Lower lobe of right lung (tissue), 2 donors: Measurements from ENCODE around the gene PRDX3. TPM values are rescaled to one million over a fixed set of nuclear protein-coding genes. Genes with fewer than 3 reads are reported as not detected.
"Not testable (repeated sequence)": the region's sequence is repeated elsewhere in the genome, so short reads cannot be mapped to it uniquely, and the experiment has no call there.

Source experiments
- ATAC-seq, 2 donors: fragments of 200-7000 bp; cut with Tn5 transposase; one replicate each; pipeline ENCODE4 v1.9.1; 2020 to 2022; ENCODE audit warnings: mild to moderate bottlenecking in 2 of 2, moderate library complexity in 2 of 2
- DNase-seq: peaks from one replicate; pipeline ENCODE4 v3.0.0-alpha.2; 2020
- H3K27ac ChIP-seq: fragments of 200-600 bp; one replicate; pipeline ENCODE4 v1.8.0; 2022
- H3K27me3 ChIP-seq: fragments of 200-600 bp; one replicate; pipeline ENCODE4 v1.8.0; 2022; ENCODE audit warnings: low read depth
- H3K36me3 ChIP-seq: fragments of 200-600 bp; one replicate; pipeline ENCODE4 v1.8.0; 2022; ENCODE audit warnings: mild to moderate bottlenecking
- H3K4me1 ChIP-seq: fragments of 200-600 bp; one replicate; pipeline ENCODE4 v1.8.0; 2022
- H3K4me3 ChIP-seq: fragments of 200-600 bp; one replicate; pipeline ENCODE4 v1.8.0; 2022; ENCODE audit warnings: mild to moderate bottlenecking
- H3K9me3 ChIP-seq: fragments of 200-600 bp; one replicate; pipeline ENCODE4 v1.8.0; 2022
- intact Hi-C: fragments of 100-400 bp; cut with DNase I; formaldehyde crosslinking; loops from one replicate; pipeline ENCODE4 v1.11.0; 2022
- total RNA-seq: library from RNA; stranded (reverse); fragmentation: NEBNext Ultra II Directional; extraction: Animal tissue kit (Norgen Biotek cat#: 25700); gene quantifications from one replicate; pipeline ENCODE4 v1.2.1, GENCODE V29; 2021
- TF ChIP-seq, protein P1 (sequence below): fragments of 200-600 bp; IDR thresholded peaks from one replicate; pipeline ENCODE4 v1.8.0; 2022; ENCODE audit warnings: antibody characterized with exemption, mild to moderate bottlenecking
- donor health status: DM: no; HTN: yes; CAD: no; lungs with severe emphysema.

Gene PRDX3
- total RNA-seq, 1 donor from 2014 or later, result 82.0 TPM

DNA sequence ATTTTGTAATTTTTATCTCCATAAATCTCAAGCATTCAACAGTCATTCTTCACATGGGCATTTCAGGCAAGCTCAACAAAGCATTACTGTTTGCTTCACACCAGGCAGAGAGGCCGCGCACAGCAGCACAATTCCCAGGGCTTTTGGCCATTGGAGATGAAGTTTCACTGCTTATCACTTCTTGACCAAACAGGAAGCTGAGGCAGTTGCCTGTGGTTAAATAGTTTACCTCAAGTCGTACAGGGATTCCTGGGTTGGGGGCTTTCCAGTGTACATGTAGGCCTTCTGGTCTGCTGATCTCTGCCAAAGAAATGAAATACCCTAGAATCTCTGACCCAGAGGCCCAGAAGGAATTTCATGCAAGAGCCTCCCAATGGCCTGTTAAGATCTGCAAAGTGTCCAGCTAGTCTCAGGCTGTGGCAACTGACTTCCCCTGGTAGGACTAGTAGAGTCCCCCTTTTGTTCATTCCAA lies 11.2 kb upstream of the PRDX3 start:
- H3K9me3 ChIP-seq, result no peaks in the 10 kb centered on the region
- TF ChIP-seq, protein P1, sequence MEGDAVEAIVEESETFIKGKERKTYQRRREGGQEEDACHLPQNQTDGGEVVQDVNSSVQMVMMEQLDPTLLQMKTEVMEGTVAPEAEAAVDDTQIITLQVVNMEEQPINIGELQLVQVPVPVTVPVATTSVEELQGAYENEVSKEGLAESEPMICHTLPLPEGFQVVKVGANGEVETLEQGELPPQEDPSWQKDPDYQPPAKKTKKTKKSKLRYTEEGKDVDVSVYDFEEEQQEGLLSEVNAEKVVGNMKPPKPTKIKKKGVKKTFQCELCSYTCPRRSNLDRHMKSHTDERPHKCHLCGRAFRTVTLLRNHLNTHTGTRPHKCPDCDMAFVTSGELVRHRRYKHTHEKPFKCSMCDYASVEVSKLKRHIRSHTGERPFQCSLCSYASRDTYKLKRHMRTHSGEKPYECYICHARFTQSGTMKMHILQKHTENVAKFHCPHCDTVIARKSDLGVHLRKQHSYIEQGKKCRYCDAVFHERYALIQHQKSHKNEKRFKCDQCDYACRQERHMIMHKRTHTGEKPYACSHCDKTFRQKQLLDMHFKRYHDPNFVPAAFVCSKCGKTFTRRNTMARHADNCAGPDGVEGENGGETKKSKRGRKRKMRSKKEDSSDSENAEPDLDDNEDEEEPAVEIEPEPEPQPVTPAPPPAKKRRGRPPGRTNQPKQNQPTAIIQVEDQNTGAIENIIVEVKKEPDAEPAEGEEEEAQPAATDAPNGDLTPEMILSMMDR, result no peak
- DNase-seq, result no peak
- H3K4me3 ChIP-seq, result no peak overlapping the region
- intact Hi-C loops, result no loop called here
- no peaks in the 10 kb centered on the region for H3K36me3 ChIP-seq
- ATAC-seq, result no peak
- H3K27ac ChIP-seq, result no peak overlapping the region
- no peaks in the 10 kb centered on the region for H3K27me3 ChIP-seq
- no peaks in the 10 kb centered on the region for H3K4me1 ChIP-seq

DNA sequence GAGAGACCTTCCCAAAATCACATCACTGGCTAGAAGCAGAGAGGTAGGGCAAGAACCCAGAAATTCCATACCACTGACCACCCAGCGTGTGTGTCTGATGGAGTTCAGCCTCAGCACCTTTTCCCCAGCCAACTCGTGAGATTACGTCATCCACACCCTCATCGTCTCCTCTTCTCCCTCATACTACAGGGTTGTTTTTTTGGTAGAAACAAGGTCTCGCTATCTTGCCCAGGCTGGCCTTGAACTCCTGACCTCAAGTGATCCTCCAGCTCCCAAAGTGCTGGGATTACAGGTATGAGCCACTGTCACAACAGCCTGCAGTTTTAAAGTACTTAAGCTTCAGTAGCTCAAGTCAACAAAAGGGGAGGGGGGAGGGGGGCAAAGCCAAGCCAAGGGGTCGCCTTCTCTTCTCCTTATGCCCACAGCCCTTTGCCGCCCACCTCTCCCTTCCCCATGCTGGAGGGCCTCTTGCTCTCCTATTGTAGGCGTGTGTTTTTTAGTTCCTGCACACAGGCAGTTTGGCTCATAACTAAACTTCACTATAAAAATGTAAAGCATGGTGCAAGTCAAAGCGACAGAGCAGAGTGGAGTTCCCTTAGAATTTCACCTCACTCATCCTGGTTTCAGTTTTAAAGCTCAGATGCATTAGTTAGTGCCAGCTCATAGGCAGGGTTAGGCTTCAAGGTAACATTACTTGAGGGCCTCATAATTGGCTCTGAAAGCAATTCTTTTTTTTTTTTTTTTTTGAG lies 5.2 kb upstream of the PRDX3 start:
- intact Hi-C loops, result no loop called here

DNA sequence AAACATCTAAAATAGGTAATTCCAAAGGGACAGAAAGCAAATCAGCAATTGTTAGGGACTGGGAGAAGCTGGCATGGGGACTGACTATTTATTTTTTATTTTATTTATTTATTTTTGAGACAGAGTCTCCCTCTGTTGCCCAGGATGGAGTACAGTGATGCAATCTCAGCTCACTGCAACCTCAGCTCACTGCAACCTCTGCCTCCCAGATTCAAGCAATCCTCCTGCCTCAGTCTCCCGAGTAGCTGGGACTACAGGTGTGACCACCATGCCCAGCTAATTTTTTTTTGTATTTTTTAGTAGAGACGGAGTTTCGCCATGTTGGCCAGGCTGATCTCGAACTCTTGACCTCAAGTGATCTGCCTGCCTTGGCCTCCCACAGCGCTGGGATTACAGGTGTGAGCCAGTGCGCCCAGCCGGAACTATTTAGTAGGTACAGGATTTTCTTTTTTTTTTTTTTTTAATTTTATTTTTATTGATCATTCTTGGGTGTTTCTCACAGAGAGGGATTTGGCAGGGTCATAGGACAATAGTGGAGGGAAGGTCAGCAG lies 2.3 kb upstream of the PRDX3 start:
- H3K9me3 ChIP-seq, DNase-seq, ATAC-seq, H3K4me3 ChIP-seq, intact Hi-C loops, H3K27me3 ChIP-seq, H3K27ac ChIP-seq: not testable (repeated sequence)
- peaks cover 25% of the 10 kb centered on the region for H3K4me1 ChIP-seq
- peaks cover 11% of the 10 kb centered on the region for H3K36me3 ChIP-seq

More for the DNA sequence above, 5.2 kb upstream of the PRDX3 start:
- H3K4me3 ChIP-seq, result no peak overlapping the region
- H3K4me1 ChIP-seq, result peaks cover 4% of the 10 kb centered on the region
- DNase-seq, result no peak
- no peaks in the 10 kb centered on the region for H3K9me3 ChIP-seq
- H3K36me3 ChIP-seq, result no peaks in the 10 kb centered on the region
- H3K27me3 ChIP-seq, result no peaks in the 10 kb centered on the region
- TF ChIP-seq, protein P1, result no peak
- no peak for ATAC-seq
- H3K27ac ChIP-seq, result no peak overlapping the region

DNA sequence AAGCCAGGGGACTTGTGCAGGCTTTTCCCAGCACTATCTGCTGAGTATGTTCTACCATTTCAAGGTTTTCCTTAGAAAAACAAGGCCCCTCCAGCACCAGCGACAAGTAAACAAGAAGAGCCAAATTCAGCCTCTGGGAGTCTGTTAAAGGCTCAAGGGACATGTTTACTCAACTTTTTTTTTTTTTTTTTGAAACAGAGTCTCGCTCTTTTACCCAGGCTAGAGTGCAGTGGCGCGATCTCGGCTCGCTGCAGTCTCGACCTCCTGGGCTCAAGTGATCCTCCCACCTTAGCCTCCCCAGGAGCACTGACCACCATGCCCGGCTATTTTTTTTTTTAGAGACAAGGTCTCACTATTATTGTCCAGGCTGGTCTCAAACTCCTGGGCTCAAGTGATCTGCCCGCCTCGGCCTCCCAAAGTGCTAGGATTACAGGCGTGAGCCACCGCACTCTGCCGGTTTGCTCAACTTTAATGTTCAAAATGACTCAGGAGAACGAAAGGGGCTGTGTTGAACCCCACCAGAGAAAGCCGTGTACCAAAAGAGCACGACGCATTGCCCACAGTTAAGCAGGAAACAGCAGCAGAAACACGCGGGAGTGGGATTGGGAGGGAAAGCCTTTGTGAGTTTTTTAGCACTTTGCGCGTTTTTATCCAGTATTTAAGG lies 772 bp downstream of the PRDX3 start:
- Histone ChIP-seq H3K36me3 (peaks cover 36% of the 10 kb centered on the region), H3K27ac (peak overlapping the region; percentile 86), H3K9me3 (no peaks in the 10 kb centered on the region), H3K4me1 (peaks cover 25% of the 10 kb centered on the region), H3K27me3 (no peaks in the 10 kb centered on the region), H3K4me3 (peak overlapping the region; percentile 82)
- TF ChIP-seq, protein P1, result no peak
- ATAC-seq, result peak; percentile 11 to 30
- intact Hi-C loops, result no loop called here
- no peak for DNase-seq

DNA sequence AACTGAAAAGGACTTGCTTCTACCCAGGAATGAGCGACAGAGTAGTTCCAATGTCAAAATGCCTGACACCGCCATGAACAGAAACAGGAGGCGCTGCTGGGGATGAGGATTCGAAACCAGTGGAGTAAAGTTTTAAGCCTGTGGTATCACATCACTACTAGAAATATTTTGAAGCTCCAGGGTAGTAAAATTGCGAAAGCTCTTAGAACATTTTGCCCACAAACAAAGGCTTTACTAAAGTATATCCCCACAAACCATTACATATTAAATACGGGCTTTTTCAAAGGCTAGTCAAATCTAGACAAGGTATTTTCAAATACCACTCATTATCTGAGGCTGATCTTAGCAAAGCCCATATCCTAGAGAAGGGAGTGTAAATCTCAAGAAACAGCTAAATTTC lies 2.4 kb downstream of the PRDX3 start:
- Histone ChIP-seq H3K4me1 (peaks cover 25% of the 10 kb centered on the region), H3K4me3 (no peak overlapping the region)
- ATAC-seq, result no peak

More for the DNA sequence above, 2.4 kb downstream of the PRDX3 start:
- intact Hi-C loops, result no loop called here
- DNase-seq, result no peak
- no peaks in the 10 kb centered on the region for H3K27me3 ChIP-seq
- peaks cover 53% of the 10 kb centered on the region for H3K36me3 ChIP-seq
- H3K27ac ChIP-seq, result no peak overlapping the region
- no peaks in the 10 kb centered on the region for H3K9me3 ChIP-seq
- TF ChIP-seq, protein P1, result no peak
